NCI-H1105 (cell line): ENCODE results near the gene KIFC1.
"Not testable (repeated sequence)": the region's sequence is repeated elsewhere in the genome, so short reads cannot be mapped to it uniquely, and the experiment has no call there.

ENCODE experiments used
- DNase-seq: peaks from one replicate; lab custom pipeline; 2025; lab: John Stamatoyannopoulos, UW

Gene KIFC1

GRCh38 chr6:33391278-33391921 is at the start of gene KIFC1:
Gene KIFC1 (plus strand): TSS chr6:33391823. CDS start chr6:33391986, 163 bp downstream.
- DNase-seq = peak; percentile 99

DNA sequence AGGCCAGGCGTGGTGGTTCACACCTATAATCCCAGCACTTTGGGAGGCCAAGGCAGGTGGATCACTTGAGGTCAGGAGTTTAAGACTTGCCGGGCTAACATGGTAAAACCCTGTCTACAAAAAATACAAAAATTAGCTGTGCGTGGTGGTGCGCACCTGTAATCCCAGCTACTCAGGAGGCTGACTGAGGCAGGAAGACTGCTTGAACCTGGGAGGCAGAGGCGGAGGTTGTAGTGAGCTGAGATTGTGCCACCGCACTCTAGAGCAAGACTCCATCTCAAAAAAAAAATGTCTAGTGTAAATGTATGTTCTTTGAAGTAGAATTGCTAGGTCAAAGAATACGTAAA is 48.0 kb upstream of the KIFC1 start:
- not testable (repeated sequence) for DNase-seq

GRCh38 chr6:33343953-33344611 is 47.5 kb upstream of the KIFC1 start:
- no peak for DNase-seq

DNA sequence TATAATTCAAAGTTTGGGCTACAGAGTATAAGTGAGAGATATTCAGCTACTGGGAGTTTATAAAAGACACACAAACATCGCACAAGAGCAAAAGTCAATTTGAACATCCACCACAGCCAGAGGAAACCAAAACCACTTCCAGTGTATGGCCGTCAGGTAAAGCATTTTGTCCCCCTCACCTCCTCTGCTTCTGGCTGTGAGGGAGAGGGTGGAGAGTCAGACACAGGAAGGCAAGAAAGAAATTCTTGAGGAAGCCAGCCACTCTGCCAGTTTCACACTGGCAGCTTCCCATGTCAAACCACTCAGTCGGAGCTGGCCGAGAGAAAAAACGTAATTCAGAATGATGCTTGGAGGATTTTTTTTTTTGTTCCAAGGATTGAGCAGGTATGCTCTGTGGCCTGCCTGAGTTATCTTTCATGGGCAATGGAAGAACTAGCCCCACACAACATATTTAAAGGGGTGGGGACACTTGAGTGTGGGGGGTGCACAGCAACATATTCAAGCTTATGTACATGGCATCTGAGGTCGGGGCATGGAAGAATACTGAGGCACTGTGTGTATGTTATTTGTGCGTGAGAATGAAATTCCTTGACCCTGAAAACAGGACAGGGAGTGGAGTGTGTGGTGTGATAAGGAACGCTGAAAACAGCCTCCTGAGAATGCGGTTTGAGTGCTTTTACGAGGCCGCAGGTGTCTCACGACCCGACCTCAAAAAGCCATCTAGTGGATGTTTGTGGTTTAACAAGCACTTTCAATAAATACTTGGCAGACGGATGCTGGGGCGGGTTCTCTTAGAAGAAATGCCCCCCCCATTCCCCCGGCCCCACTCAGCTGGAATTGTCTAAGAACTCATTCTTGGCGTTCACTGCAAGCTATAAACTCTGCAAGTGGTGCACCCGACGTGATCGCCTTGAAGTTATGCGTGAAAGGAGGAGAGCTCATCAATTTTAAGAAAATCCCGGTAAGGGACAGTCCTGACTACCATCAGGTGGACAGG is 46.6 kb upstream of the KIFC1 start:
- DNase-seq = peak; percentile 75

DNA sequence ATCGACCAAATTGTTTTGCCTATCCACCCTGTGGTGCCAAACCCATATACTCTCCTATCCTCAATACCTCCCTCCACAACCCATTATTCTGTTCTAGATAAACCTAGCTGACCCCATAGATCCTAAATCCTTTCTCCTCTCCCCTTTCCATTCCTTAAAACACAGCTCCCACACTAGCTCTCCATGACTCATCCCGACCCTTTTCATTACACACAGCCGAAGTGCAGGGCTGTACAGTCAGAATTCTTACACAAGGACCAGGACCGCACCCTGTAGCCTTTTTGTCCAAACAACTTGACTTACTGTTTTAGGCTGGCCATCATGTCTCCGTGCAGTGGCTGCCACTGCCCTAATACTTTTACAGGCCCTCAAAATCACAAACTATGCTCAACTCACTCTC is 44.7 kb upstream of the KIFC1 start:
- not testable (repeated sequence) for DNase-seq

- DNase-seq = no peak
These were observed 43.8 kb upstream of the KIFC1 start for GRCh38 chr6:33347816-33348215.

DNA sequence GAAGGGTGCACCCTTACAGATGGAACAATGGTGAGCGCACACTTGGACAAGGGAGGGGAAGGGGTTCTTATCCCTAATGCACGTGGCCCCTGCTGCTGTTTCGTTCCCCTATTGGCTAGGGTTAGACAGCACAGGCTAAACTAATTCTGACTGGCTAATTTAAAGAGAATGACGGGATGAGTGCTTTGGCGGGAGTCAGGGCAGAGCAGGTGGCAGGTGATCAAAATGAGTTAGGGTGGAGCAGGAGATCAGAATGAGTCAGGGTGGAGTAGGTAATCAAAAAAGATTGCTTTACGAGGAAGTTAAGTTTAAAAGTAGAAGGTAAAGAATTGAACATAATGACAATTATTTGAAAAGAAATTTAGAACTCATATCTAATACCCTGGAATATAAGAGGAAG is 35.8 kb upstream of the KIFC1 start:
- DNase-seq = not testable (repeated sequence)

- DNase-seq = no peak
These were observed 35.3 kb upstream of the KIFC1 start for GRCh38 chr6:33356295-33356694.

- DNase-seq = not testable (repeated sequence)
These were observed 34.3 kb upstream of the KIFC1 start for GRCh38 chr6:33357160-33357871.

GRCh38 chr6:33359331-33359730 is 32.3 kb upstream of the KIFC1 start:
- no peak for DNase-seq

DNA sequence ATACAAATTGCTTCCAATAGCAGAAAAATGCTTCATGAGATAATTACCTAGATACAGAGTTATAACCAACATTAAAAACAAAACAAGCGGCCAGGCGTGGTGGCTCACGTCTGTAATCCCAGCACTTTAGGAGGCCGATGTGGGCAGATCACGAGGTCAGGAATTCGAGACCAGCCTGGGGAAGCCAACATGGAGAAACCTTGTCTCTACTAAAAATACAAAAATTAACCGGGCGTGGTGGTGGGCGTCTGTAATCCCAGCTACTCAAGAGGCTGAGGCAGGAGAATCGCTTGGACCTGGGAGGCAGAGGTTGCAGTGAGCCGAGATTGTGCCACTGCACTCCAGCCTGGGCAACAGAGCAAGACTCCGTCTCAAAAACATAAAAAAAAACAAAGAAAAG is 28.1 kb upstream of the KIFC1 start:
- DNase-seq = not testable (repeated sequence)

DNA sequence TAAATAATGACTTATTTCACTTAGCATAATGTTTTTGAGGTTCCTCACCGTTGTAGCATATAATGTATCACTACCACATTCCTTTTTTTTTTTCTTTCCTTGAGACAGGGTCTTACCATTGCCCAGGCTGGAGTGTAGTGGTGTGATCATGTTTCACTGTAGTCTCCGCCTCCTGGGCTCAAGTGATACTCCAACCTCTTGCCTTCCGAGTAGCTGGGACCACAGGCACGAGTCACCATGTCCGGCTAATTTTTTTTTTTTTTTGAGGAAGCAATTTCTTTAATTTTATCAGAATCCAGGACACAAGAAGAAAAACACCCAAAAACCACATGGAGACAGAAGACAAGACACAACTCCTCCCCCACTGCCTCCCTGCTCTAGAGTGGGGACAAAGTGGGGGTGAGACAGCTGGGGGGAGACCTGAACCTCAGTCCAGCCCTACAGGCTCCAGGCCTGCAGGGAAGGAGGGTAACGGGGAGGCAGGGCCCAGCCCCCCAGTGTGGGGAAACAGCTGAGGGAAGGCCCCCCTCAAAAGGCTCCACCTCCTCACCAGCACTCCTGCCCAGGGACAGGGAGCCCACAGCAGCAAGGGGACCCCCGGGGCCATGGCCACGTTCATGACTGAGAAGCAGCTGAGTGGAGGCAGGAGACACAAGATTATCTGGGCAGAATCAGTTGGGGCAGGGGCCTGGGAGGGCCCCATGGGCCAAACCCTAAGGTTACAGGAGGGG is 27.0 kb upstream of the KIFC1 start:
- DNase-seq = peak; percentile 41

DNA sequence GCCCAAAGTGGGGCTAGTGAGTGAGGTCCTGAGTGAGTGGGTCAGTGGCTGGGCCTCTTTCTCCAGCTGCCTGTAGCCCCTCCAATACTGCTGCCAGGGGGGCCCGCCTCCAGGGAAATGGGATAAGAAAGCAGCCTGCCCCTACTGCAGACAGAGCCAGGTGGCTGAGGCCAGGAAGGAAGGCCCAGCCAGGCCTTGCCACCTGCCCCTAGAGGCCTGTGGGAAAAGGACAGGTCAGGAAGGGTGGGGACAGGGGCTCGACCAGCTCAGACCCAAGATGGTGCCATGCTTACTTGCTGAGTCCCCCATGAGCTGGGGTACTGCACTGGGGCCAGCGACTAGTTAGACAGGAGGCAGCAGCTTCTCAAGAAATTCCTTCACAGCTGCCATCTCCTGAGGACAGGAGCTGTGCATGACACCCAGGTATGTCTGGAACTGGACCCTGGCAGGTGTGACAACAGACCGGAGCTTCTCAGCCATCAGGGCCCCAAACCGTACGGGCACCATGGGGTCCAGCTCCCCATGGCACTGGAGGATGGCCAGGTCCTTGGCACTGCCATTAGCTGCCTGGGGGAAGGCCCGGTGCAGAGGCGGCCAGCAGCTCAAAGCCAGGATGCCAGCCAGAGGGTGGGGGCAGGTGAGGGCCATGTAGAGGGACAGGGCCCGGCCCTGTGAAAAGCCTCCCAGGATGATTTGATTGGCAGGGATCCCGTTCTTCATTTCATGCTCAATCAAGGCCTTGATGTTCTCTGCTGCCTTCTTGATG is 26.2 kb upstream of the KIFC1 start:
- DNase-seq = not testable (repeated sequence)

DNA sequence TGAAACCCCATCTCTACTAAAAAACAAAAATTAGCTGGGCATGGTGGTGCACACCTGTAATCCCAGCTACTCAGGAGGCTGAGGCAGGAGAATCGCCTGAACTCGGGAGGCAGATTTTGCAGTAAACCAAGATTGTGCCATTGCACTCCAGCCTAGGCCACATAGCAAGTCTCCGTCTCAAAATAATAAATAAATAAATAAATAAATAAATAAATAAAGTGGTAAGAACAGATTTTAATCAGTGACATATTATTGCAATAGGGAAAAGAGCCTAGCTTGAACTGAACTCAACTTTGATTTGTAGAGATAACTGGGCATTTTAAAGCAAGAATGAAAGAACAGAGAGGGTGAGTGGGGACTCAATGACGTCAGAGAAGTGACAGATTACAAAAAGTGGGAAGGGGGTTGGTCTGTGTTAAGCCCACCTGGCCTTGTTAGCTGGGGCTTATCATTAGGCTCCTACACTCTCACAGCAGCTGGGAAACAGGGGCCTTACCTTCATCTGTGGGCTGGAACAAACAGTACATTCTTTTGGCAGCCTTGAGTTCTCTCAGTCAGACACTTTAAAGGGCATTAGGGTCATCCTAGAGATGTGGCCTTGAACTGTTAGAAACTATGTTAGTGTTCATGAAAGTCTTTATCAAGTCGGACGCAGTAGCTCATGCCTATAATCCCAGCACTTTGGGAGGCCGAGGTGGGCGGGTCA is 24.5 kb upstream of the KIFC1 start:
- DNase-seq = no peak

GRCh38 chr6:33367715-33368025 is 24.0 kb upstream of the KIFC1 start:
- DNase-seq = not testable (repeated sequence)

- not testable (repeated sequence) for DNase-seq
These were observed 19.7 kb upstream of the KIFC1 start for GRCh38 chr6:33371901-33372300.

- DNase-seq = no peak
These were observed 19.0 kb upstream of the KIFC1 start for GRCh38 chr6:33372526-33373123.

GRCh38 chr6:33373960-33374910 is 17.4 kb upstream of the KIFC1 start:
- no peak for DNase-seq
